ENCODE results near the gene SLC1A2. TPM values are rescaled to one million over a fixed set of nuclear protein-coding genes. Genes with fewer than 3 reads are reported as not detected.

The SLC1A2 gene
- total and polyA plus RNA-seq, 2 of the 4 experiments (the other 2 are of a cell fraction): 0.15 to 0.54 TPM

DNA sequence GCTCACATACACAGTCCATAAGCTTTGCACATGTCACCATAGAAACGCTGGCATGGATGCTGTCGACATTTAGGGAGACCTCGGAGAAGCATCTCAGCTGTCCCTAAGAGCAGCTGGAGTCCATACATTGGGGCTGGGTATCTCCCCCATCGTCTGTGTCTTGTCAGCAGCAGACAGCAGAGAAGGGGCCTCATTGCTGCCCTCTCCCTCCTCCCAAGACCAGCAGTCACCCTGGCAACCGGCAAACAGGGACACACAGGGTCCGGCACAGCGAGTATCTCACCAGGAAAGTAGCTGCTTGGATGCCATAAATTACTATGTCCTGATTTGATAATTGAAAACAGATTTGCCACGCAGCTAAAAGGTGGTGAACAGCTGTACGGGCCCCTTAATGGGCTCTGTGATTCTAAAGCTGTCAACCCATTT, 196.0 kb downstream of the SLC1A2 start:
- Histone ChIP-seq H3K9me3 (ENCODE audit: control insufficient read depth, insufficient read depth, low read length) (no peaks in the 10 kb centered on the region), H3K79me1 (ENCODE audit: low read depth in 1 of 2, low read length in 2 of 2) (peaks cover 14 to 82% of the 10 kb centered on the region in 2 experiments), H3K14ac (replicated peaks; ENCODE audit: low read depth, low read length) (no peak overlapping the region), H3K4me3 (ENCODE audit: insufficient read depth, low read depth, low read length) (no peak overlapping the region), H3K27ac (ENCODE audit: insufficient read depth, low read length) (peak overlapping the region; percentile 3; the same call in 1 of the 2 replicates), H2AK5ac (ENCODE audit: low read depth, low read length) (no peak overlapping the region), H4K91ac (ENCODE audit: insufficient read depth, low read depth, low read length) (no peak overlapping the region), H2AFZ (replicated peaks; ENCODE audit: low read length, poor library complexity) (no peak overlapping the region), H3K4me1 (ENCODE audit: control insufficient read depth, insufficient read depth, low read length) (peaks cover 30% of the 10 kb centered on the region), H3K9me1 (ENCODE audit: insufficient read depth, low read length) (peaks cover 16% of the 10 kb centered on the region), H3K27me3 (ENCODE audit: control insufficient read depth, insufficient read depth, low read length) (no peaks in the 10 kb centered on the region), H3K56ac (ENCODE audit: extremely low read depth, insufficient read depth, low read length) (no peak overlapping the region), H3K36me3 (ENCODE audit: control insufficient read depth, insufficient read depth, low read length) (peaks cover 68% of the 10 kb centered on the region), H4K20me1 (ENCODE audit: insufficient read depth, low read length) (no peaks in the 10 kb centered on the region; the same call in 1 of the 2 replicates), H3K23ac (ENCODE audit: low read depth, low read length) (no peak overlapping the region; the same call in 1 of the 2 replicates), H2BK20ac (ENCODE audit: low read depth, low read length) (no peak overlapping the region), H2AK9ac (replicated peaks; ENCODE audit: low read depth, low read length, poor library complexity) (no peak overlapping the region), H2BK15ac (ENCODE audit: low read depth, low read length) (no peak overlapping the region; the same call in 2 of the 3 replicates), H3K18ac (ENCODE audit: low read depth, low read length) (no peak overlapping the region), H2BK5ac (ENCODE audit: low read depth, low read length, poor library complexity, severe bottlenecking) (peak overlapping the region; percentile 1), H3K4ac (ENCODE audit: low read depth, low read length) (no peak overlapping the region), H4K8ac (ENCODE audit: low read depth in 2 of 2, low read length in 2 of 2) (peak overlapping the region; percentile 2 to 12; a peak in 1 of 4 replicates), H4K5ac (ENCODE audit: low read depth, low read length) (no peak overlapping the region), H2BK120ac (ENCODE audit: low read depth, low read length) (0 out of 2 replicates have a peak overlapping the region, but pooled peaks have one; percentile 0), H3K9ac (ENCODE audit: low read depth, low read length) (no peak overlapping the region), H3K4me2 (ENCODE audit: low read depth, low read length) (no peak overlapping the region)
- dilution Hi-C loops (cut with HindIII; ENCODE audit: low sequenced_read_pairs, unreplicated experiment): no loop called here
- POLR2A ChIA-PET (ENCODE audit: unreplicated experiment): no interaction called here
- CTCF ChIA-PET: interaction anchor here (1.2 kb wide), 1 partner anchor 165 kb away, joined by 3 read pairs; no protein-coding TSS in a partner anchor
- ATAC-seq (ENCODE audit: low read depth): no peak
- TF ChIP-seq CTCF (conservative IDR thresholded peaks at IDR 0.05; ENCODE audit: low read depth, low read length) (no peak), MAFK (IDR thresholded peaks at IDR 0.05; ENCODE audit: low read depth, low read length) (no peak), CHD1 (IDR thresholded peaks at IDR 0.05; ENCODE audit: low read depth, low read length) (no peak), FOS (IDR thresholded peaks at IDR 0.05; ENCODE audit: low read depth, low read length) (no peak), POLR2A (IDR thresholded peaks at IDR 0.05; ENCODE audit: low read depth, low read length) (no peak), BHLHE40 (IDR thresholded peaks at IDR 0.05; ENCODE audit: low read depth, low read length) (no peak)
- BruUV-seq (replicated peaks): no TSS peak
- in situ Hi-C loops (cut with MboI; ENCODE audit: low sequenced_read_pairs): no loop called here
- peak; percentile 62 for DNase-seq
- intact Hi-C loops (cut with micrococcal nuclease): no loop called here
- 0% methylated on average over 2 of the region's 9 CpGs; no CpG with 5 or more reads in 1 of the 2 experiments for WGBS, 2 experiments (ENCODE audit: extremely low coverage in 2 of 2, insufficient read length in 1 of 2)

Measured in IMR-90 (cell line).